MCF 10A (cell line): ENCODE results near the gene FBXW11. TPM values are rescaled to one million over a fixed set of nuclear protein-coding genes. Genes with fewer than 3 reads are reported as not detected.

Source experiments
- BruUV-seq: library from RNA; stranded (reverse); fragments of 400-500 nt; replicated peaks from 2 replicates; lab custom pipeline; 2021; lab: Mats Ljungman, UMichigan
- CTCF ChIA-PET: fragments of 300-600 bp; sonication (Branson Sonifier 250); formaldehyde crosslinking; extraction: SDS; loops from one replicate; lab custom pipeline; 2021; ENCODE audit warnings: antibody characterized with exemption, inconsistent platforms; lab: Yijun Ruan, JAX
- POLR2A ChIA-PET: fragments of 300-600, 350-650 bp; sonication (Branson Sonifier 250); formaldehyde crosslinking; extraction: SDS; loops from one replicate; lab custom pipeline; 2020; ENCODE audit warnings: antibody characterized with exemption, inconsistent platforms; lab: Yijun Ruan, JAX
- DNase-seq: peaks from one replicate; pipeline ENCODE4 v3.0.0-alpha.2; 2018; ENCODE audit not compliant: unreplicated experiment
- H3K27ac Mint-ChIP-seq: one replicate; pipeline ENCODE4 v1.8.0; 2022; ENCODE audit warnings: mild to moderate bottlenecking, low read depth, mixed read lengths; ENCODE audit not compliant: unreplicated experiment
- H3K27me3 Mint-ChIP-seq: one replicate; pipeline ENCODE4 v1.8.0; 2022; ENCODE audit warnings: mixed read lengths; ENCODE audit not compliant: insufficient read depth, unreplicated experiment
- H3K36me3 Mint-ChIP-seq: one replicate; pipeline ENCODE4 v1.8.0; 2022; ENCODE audit warnings: mild to moderate bottlenecking, moderate library complexity, mixed read lengths; ENCODE audit not compliant: insufficient read depth, unreplicated experiment
- H3K4me1 Mint-ChIP-seq: one replicate; pipeline ENCODE4 v1.8.0; 2022; ENCODE audit warnings: mixed read lengths; ENCODE audit not compliant: insufficient read depth, unreplicated experiment
- H3K4me3 Mint-ChIP-seq: one replicate; pipeline ENCODE4 v1.8.0; 2022; ENCODE audit warnings: mild to moderate bottlenecking, moderate library complexity, mixed read lengths; ENCODE audit not compliant: unreplicated experiment
- H3K9me3 Mint-ChIP-seq: one replicate; pipeline ENCODE4 v1.8.0; 2022; ENCODE audit warnings: mixed read lengths; ENCODE audit not compliant: unreplicated experiment
- CTCF ChIP-seq: fragments of 200-600 bp; IDR thresholded peaks from one replicate; pipeline ENCODE4 v1.8.0; 2022; ENCODE audit warnings: antibody characterized with exemption, mild to moderate bottlenecking; ENCODE audit not compliant: unreplicated experiment
- intact Hi-C: fragments of 100-400 bp; cut with micrococcal nuclease; formaldehyde crosslinking; loops from 2 replicates; pipeline ENCODE4 v1.14.1; 2022
- total RNA-seq: library from RNA; stranded (reverse); gene quantifications from 2 replicates; pipeline ENCODE4 v1.2.3, GENCODE V29; 2022

The FBXW11 gene
- total RNA-seq, 1 experiment from 2014 or later, result 64.7 TPM

DNA sequence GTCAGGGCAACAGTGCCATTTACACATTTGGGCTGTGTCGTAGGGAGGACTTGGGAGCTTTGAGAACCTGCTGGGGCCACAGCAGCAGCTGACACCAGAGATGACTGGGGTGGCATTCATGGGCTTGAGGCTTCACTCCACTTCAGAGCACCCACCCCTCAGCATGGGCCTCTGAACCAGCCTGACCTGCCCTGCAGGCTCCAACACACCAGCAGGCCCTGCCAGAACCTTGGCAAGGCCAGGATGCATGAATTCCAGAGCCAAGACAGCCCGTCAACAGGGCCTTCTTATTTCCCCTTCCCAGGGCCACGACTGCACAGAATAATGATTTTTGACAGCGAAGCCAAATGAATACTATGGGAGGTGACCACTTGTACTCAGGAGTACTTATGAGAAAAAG is 143.8 kb downstream of the FBXW11 start:
- H3K36me3 Mint-ChIP-seq, result peaks cover 32% of the 10 kb centered on the region
- ChIA-PET POLR2A (interaction anchor here (0.6 kb wide), 1 partner anchor 450 kb away, joined by 3 read pairs; no protein-coding TSS in a partner anchor), CTCF (interaction anchor here (0.6 to 1.4 kb wide), 4 partner anchors 13 to 439 kb away, joined by 3 to 5 read pairs (median 3); no protein-coding TSS in a partner anchor)
- H3K4me1 Mint-ChIP-seq, result peaks cover 25% of the 10 kb centered on the region
- no peaks in the 10 kb centered on the region for H3K27me3 Mint-ChIP-seq
- H3K27ac Mint-ChIP-seq, result peak overlapping the region; percentile 78
- intact Hi-C loops, result no loop called here
- TF ChIP-seq CTCF, result no peak
- no peaks in the 10 kb centered on the region for H3K9me3 Mint-ChIP-seq
- DNase-seq, result no peak
- TSS peak; percentile 14 for BruUV-seq
- no peak overlapping the region for H3K4me3 Mint-ChIP-seq

GRCh38 chr5:171861381-171861780 is 145.1 kb downstream of the FBXW11 start:
- peak overlapping the region; percentile 37 for H3K27ac Mint-ChIP-seq
- H3K4me1 Mint-ChIP-seq, result peaks cover 25% of the 10 kb centered on the region
- intact Hi-C loops, result no loop called here

GRCh38 chr5:171858303-171858702 is 148.1 kb downstream of the FBXW11 start:
- Mint-ChIP-seq H3K4me3 (no peak overlapping the region), H3K9me3 (no peaks in the 10 kb centered on the region), H3K27me3 (no peaks in the 10 kb centered on the region), H3K27ac (no peak overlapping the region), H3K4me1 (peaks cover 10% of the 10 kb centered on the region), H3K36me3 (peaks cover 17% of the 10 kb centered on the region)
- peak; percentile 36 for DNase-seq
- CTCF ChIA-PET, result interaction anchor here (0.6 to 1.9 kb wide), 11 partner anchors 12 to 1494 kb away, joined by 3 to 15 read pairs (median 3); partner anchors contain the start of gene FGF18
- POLR2A ChIA-PET, result no interaction called here
- intact Hi-C loops, result no loop called here
- BruUV-seq, result no TSS peak
- peak; percentile 28 for TF ChIP-seq CTCF

More at GRCh38 chr5:171861381-171861780, 145.1 kb downstream of the FBXW11 start:
- CTCF ChIA-PET, result interaction anchor here (0.5 to 2.5 kb wide), 6 partner anchors 21 to 446 kb away, joined by 3 to 10 read pairs (median 3); partner anchors contain the start of gene FGF18
- peaks cover 22% of the 10 kb centered on the region for H3K36me3 Mint-ChIP-seq
- no peaks in the 10 kb centered on the region for H3K9me3 Mint-ChIP-seq
- H3K27me3 Mint-ChIP-seq, result no peaks in the 10 kb centered on the region
- no peak overlapping the region for H3K4me3 Mint-ChIP-seq
- DNase-seq, result no peak
- TF ChIP-seq CTCF, result no peak
- POLR2A ChIA-PET, result interaction anchor here (2.2 kb wide), 1 partner anchor 9 kb away, joined by 8 read pairs; no protein-coding TSS in a partner anchor
- BruUV-seq, result no TSS peak

DNA sequence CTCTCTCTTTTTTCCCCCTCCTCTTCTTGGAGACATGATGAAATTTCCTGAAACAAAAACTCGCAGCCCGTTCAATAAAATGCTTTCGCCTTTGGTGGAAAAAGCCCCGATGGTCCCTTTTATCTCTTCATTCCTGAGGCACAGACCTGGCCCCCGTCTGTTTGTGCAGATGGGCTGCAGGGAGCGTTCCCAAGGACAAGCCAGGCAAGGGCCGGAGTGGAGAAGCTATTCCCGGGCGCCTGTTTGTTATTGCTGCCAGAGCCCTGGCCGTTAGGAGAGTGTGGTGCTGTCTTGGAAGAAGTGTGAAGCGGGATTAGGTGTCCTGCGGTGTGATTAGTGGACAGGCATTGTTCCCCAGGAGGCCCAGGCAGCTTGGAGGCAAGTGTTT is 149.0 kb downstream of the FBXW11 start:
- H3K36me3 Mint-ChIP-seq, result peaks cover 17% of the 10 kb centered on the region
- H3K4me1 Mint-ChIP-seq, result peaks cover 6% of the 10 kb centered on the region
- CTCF ChIA-PET, result interaction anchor here (0.7 to 1.3 kb wide), 4 partner anchors 12 to 131 kb away, joined by 3 to 5 read pairs (median 3); no protein-coding TSS in a partner anchor
- H3K27me3 Mint-ChIP-seq, result no peaks in the 10 kb centered on the region
- BruUV-seq, result no TSS peak
- DNase-seq, result no peak
- H3K4me3 Mint-ChIP-seq, result no peak overlapping the region
- H3K9me3 Mint-ChIP-seq, result no peaks in the 10 kb centered on the region
- POLR2A ChIA-PET, result no interaction called here
- no peak overlapping the region for H3K27ac Mint-ChIP-seq
- TF ChIP-seq CTCF, result no peak
- intact Hi-C loops, result no loop called here
